ENCODE data around the gene PPP1R12C. TPM values are rescaled to one million over a fixed set of nuclear protein-coding genes. Genes with fewer than 3 reads are reported as not detected.

The PPP1R12C gene
- total RNA-seq, 2 donors from 2014 or later = 82.6 to 112 TPM

GRCh38 chr19:55083004-55083850, 34.2 kb downstream of the PPP1R12C start:
- TF ChIP-seq, protein P1, sequence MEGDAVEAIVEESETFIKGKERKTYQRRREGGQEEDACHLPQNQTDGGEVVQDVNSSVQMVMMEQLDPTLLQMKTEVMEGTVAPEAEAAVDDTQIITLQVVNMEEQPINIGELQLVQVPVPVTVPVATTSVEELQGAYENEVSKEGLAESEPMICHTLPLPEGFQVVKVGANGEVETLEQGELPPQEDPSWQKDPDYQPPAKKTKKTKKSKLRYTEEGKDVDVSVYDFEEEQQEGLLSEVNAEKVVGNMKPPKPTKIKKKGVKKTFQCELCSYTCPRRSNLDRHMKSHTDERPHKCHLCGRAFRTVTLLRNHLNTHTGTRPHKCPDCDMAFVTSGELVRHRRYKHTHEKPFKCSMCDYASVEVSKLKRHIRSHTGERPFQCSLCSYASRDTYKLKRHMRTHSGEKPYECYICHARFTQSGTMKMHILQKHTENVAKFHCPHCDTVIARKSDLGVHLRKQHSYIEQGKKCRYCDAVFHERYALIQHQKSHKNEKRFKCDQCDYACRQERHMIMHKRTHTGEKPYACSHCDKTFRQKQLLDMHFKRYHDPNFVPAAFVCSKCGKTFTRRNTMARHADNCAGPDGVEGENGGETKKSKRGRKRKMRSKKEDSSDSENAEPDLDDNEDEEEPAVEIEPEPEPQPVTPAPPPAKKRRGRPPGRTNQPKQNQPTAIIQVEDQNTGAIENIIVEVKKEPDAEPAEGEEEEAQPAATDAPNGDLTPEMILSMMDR (IDR thresholded peaks at IDR 0.05) = no peak
- DNase-seq = no peak
- Histone ChIP-seq H3K4me3 (no peak overlapping the region), H3K27ac (no peak overlapping the region), H3K36me3 (no peaks in the 10 kb centered on the region), H3K9ac (ENCODE audit: low read depth in 2 of 2, low read length in 2 of 2) (no peak overlapping the region), H3K27me3 (peaks cover 17% of the 10 kb centered on the region), H3K4me1 (peaks cover 7% of the 10 kb centered on the region), H3K9me3 (no peaks in the 10 kb centered on the region)
- intact Hi-C loops (cut with DNase I) = no loop called here

DNA sequence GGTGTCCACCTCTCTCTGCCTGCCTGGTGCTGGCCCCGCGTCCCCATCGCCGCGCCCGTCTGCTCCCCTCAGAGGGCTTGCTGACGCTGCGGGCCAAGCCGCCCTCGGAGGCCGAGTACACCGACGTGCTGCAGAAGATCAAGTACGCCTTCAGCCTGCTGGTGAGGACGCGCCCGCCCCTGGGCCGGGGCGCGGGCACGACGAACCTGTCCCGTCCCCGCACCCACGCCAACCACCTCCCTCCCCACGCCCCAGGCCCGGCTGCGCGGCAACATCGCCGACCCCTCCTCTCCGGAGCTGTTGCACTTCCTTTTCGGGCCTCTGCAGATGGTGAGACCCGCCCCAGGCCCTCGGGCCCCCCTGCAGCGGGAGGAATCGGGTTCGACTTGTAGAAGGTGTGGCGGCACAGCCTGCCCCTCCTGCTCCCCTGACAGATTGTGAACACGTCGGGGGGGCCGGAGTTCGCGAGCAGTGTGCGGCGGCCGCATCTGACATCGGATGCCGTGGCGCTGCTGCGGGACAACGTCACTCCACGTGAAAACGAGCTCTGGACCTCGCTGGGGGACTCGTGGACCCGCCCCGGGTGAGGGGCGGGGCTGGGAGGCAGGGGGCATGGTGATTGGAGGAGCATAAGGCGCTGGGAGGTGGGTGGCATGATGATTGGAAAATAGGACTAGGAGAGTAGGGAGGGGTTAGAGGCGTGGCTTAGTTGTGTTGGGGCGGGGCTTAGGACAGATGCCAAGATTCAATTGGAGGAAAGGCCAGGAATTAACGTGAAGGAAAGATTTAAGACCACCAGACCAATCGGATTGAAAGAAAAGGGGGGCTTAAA, 35.2 kb downstream of the PPP1R12C start:
- DNase-seq = no peak
- Histone ChIP-seq H3K27me3 (peaks cover 17% of the 10 kb centered on the region), H3K36me3 (no peaks in the 10 kb centered on the region), H3K4me1 (peaks cover under 1% of the 10 kb centered on the region), H3K9me3 (no peaks in the 10 kb centered on the region), H3K27ac (no peak overlapping the region), H3K9ac (ENCODE audit: low read depth in 2 of 2, low read length in 2 of 2) (no peak overlapping the region), H3K4me3 (no peak overlapping the region)
- TF ChIP-seq, protein P1 (IDR thresholded peaks at IDR 0.05) = no peak
- intact Hi-C loops (cut with DNase I) = no loop called here

DNA sequence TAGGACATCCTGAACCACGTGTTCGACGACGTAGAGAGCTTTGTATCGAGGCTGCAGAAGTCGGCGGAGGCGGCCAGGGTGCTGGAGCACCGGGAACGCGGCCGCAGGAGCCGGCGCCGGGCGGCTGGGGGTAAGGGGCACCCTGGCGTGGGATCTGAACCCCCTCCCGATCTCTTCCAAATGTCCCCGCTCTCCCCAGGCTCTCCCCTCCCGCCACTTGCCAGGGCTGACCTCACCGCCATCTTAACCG, 35.7 kb downstream of the PPP1R12C start:
- TF ChIP-seq, protein P1 (IDR thresholded peaks at IDR 0.05) = no peak
- Histone ChIP-seq H3K27me3 (peaks cover 17% of the 10 kb centered on the region), H3K4me3 (no peak overlapping the region), H3K9ac (ENCODE audit: low read depth in 2 of 2, low read length in 2 of 2) (no peak overlapping the region), H3K27ac (no peak overlapping the region), H3K4me1 (no peaks in the 10 kb centered on the region), H3K36me3 (no peaks in the 10 kb centered on the region), H3K9me3 (no peaks in the 10 kb centered on the region)
- no peak for DNase-seq
- intact Hi-C loops (cut with DNase I) = no loop called here

- intact Hi-C loops (cut with DNase I) = no loop called here
- peak overlapping the region; percentile 60 for H3K4me3 ChIP-seq
- H3K27me3 ChIP-seq = peaks cover 14% of the 10 kb centered on the region
- no peaks in the 10 kb centered on the region for H3K36me3 ChIP-seq
- TF ChIP-seq, protein P1 (IDR thresholded peaks at IDR 0.05) = no peak
- H3K9me3 ChIP-seq = no peaks in the 10 kb centered on the region
- H3K27ac ChIP-seq = peak overlapping the region; percentile 72
- H3K4me1 ChIP-seq = no peaks in the 10 kb centered on the region
- DNase-seq = peak; percentile 96
- H3K9ac ChIP-seq (ENCODE audit: low read depth in 2 of 2, low read length in 2 of 2) = peak overlapping the region; percentile 70 to 91
Observed at GRCh38 chr19:55080968-55081769, 36.3 kb downstream of the PPP1R12C start.
